ENCODE results near the gene XRN2.

XRN2 gene

DNA sequence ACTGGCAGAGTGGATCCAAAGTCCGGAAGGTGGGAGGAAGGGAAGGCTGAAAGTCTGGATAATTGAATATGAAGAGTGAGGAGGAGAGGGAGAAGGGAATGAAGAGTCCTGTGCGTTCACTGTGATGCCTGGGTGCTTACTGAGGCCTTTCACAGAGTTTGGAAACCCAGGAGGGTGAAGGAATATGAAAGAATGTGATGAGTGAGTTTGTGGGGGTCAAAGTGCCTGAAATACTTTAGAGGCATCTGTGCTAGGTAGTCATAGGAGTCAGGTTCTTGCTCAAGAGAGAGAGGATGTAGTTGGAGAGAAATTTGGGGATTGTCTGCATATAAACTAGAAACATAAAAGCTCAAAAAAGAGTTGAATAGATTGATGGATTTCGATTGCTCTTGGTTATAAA lies 73.5 kb downstream of the XRN2 start:
- Mint-ChIP-seq H3K27me3 (ENCODE audit: low read depth) (no peaks in the 10 kb centered on the region), H3K4me3 (no peak overlapping the region), H3K4me1 (no peaks in the 10 kb centered on the region), H3K36me3 (ENCODE audit: low read depth) (peaks cover 53% of the 10 kb centered on the region), H3K27ac (no peak overlapping the region), H3K9me3 (no peaks in the 10 kb centered on the region)
- TF ChIP-seq, protein P1, sequence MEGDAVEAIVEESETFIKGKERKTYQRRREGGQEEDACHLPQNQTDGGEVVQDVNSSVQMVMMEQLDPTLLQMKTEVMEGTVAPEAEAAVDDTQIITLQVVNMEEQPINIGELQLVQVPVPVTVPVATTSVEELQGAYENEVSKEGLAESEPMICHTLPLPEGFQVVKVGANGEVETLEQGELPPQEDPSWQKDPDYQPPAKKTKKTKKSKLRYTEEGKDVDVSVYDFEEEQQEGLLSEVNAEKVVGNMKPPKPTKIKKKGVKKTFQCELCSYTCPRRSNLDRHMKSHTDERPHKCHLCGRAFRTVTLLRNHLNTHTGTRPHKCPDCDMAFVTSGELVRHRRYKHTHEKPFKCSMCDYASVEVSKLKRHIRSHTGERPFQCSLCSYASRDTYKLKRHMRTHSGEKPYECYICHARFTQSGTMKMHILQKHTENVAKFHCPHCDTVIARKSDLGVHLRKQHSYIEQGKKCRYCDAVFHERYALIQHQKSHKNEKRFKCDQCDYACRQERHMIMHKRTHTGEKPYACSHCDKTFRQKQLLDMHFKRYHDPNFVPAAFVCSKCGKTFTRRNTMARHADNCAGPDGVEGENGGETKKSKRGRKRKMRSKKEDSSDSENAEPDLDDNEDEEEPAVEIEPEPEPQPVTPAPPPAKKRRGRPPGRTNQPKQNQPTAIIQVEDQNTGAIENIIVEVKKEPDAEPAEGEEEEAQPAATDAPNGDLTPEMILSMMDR (IDR thresholded peaks at IDR 0.05; ENCODE audit: unreplicated experiment in 3 of 3), result no peak

DNA sequence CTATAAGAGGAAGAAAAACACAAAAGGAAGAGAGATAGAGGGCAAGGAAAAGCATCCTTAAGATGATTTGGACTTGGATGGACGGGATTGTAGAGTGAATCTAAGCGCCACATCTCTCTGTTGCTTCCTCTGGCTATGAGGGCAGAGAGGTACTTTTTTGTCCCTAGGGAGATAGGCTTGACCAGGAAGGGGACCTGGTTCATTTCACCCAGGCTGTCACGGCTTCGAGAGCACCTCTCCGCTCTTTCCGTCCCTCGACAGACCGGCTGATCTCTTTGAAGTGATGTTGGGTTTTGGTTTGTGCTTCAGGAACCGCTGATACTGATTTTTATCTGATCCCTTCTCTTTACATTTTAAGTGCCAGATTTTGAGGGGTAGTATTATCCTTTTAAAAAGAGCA lies 74.6 kb downstream of the XRN2 start:
- no peaks in the 10 kb centered on the region for H3K4me1 Mint-ChIP-seq
- no peaks in the 10 kb centered on the region for H3K9me3 Mint-ChIP-seq
- H3K36me3 Mint-ChIP-seq (ENCODE audit: low read depth), result peaks cover 55% of the 10 kb centered on the region
- TF ChIP-seq, protein P1 (IDR thresholded peaks at IDR 0.05; ENCODE audit: unreplicated experiment in 3 of 3), result no peak
- H3K4me3 Mint-ChIP-seq, result no peak overlapping the region
- H3K27me3 Mint-ChIP-seq (ENCODE audit: low read depth), result no peaks in the 10 kb centered on the region
- H3K27ac Mint-ChIP-seq, result no peak overlapping the region

DNA sequence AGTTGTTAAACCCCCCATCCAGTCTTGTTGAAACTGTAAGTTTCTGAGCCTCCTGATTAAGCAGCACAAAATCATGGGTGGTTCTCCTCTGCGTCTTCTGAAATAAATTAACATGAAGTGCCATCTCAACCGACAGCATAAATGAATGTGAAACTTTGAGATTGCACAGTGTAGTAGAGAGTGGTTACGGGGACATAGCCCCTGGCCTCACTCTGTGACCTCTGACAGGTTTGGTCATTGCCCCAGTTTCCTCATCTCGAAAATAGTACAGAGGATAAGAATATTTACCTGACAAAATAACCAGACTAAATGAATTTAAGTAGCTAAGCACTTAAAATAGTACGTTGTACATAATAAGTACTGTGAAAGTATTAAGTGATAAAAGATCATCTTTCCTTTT lies 75.1 kb downstream of the XRN2 start:
- Mint-ChIP-seq H3K36me3 (ENCODE audit: low read depth) (peaks cover 57% of the 10 kb centered on the region), H3K4me1 (no peaks in the 10 kb centered on the region), H3K4me3 (no peak overlapping the region), H3K27ac (no peak overlapping the region), H3K27me3 (ENCODE audit: low read depth) (no peaks in the 10 kb centered on the region), H3K9me3 (no peaks in the 10 kb centered on the region)
- TF ChIP-seq, protein P1 (IDR thresholded peaks at IDR 0.05; ENCODE audit: unreplicated experiment in 3 of 3), result no peak

DNA sequence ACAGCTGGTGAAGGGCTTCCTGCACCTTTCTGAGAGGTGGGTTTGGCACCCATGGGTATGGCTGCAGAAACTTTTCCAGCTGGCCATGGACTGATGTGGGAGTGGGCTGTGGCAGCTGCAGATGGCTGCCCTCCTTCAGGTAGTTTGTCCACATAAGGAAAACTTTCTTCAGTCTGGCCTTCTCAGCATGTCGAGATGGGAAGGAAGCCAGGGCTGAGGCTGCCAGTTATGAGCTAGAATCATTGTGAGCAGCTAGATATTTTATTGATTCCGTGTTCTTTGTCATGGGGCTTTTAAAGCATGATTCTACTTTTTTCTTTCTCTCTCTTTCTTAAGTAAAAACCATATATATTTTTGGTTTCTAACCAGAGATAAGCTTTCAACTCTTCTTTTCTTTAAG lies 77.6 kb downstream of the XRN2 start:
- Mint-ChIP-seq H3K27ac (no peak overlapping the region), H3K4me3 (no peak overlapping the region), H3K4me1 (no peaks in the 10 kb centered on the region), H3K36me3 (ENCODE audit: low read depth) (peaks cover 58% of the 10 kb centered on the region), H3K27me3 (ENCODE audit: low read depth) (no peaks in the 10 kb centered on the region), H3K9me3 (no peaks in the 10 kb centered on the region)
- TF ChIP-seq, protein P1 (IDR thresholded peaks at IDR 0.05; ENCODE audit: unreplicated experiment in 3 of 3), result no peak

DNA sequence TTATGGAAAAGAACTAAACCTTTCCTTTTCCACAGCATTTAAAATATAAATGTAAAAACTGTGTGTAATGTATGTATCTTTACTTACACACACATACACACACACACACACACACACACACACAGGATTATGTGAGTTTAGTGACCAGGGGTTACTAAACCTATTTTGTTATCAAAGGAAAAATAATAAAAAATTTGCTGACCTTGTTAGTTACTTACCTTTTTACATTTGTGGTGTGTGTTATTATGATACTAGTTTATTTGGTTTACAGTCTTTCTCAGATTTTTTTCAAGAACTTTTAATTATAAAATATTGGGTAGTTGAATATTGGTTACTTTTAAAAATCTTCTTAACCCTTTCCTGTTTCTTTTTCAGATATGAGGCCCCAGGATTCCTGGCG lies 78.5 kb downstream of the XRN2 start:
- H3K36me3 Mint-ChIP-seq (ENCODE audit: low read depth), result peaks cover 58% of the 10 kb centered on the region
- TF ChIP-seq, protein P1 (IDR thresholded peaks at IDR 0.05; ENCODE audit: unreplicated experiment in 3 of 3), result no peak
- no peaks in the 10 kb centered on the region for H3K9me3 Mint-ChIP-seq
- no peaks in the 10 kb centered on the region for H3K27me3 Mint-ChIP-seq (ENCODE audit: low read depth)
- H3K4me1 Mint-ChIP-seq, result no peaks in the 10 kb centered on the region
- no peak overlapping the region for H3K27ac Mint-ChIP-seq
- no peak overlapping the region for H3K4me3 Mint-ChIP-seq

DNA sequence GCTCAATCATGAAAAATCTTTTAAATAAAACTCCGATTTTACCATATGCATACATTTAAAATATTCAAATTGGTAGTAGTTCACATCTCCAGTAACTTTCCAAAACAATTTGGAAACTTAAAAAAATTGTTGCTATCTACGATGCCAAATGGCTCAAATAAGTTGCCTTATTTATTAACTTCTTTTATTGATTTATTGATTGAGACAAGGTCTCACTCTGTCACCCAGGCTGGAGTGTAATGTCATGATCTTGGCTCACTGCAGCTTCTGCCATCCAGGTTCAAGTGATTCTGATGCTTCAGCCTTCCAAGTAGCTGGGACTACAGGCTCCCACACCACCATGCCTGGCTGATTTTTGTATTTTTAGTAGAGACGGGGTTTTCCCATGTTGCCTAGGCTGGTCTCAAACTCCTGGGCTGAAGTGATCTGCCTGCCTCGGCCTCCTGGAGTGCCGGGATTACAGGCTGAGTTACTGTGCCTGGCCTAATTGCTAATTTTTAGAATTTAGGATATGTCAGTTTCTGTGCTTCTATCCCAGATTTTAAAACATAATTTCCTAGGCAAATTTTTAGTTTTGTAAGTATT lies 81.3 kb downstream of the XRN2 start:
- TF ChIP-seq, protein P1 (IDR thresholded peaks at IDR 0.05; ENCODE audit: unreplicated experiment in 3 of 3), result no peak
- H3K27ac Mint-ChIP-seq, result no peak overlapping the region
- H3K27me3 Mint-ChIP-seq (ENCODE audit: low read depth), result peaks cover 15% of the 10 kb centered on the region
- no peak overlapping the region for H3K4me3 Mint-ChIP-seq
- H3K4me1 Mint-ChIP-seq, result no peaks in the 10 kb centered on the region
- no peaks in the 10 kb centered on the region for H3K9me3 Mint-ChIP-seq
- peaks cover 64% of the 10 kb centered on the region for H3K36me3 Mint-ChIP-seq (ENCODE audit: low read depth)

All from nephron (organoid).